GM12892 (cell line): ENCODE results near the gene MED13L.

Source experiments
- POLR2A ChIP-seq: IDR thresholded peaks from 2 replicates; pipeline ENCODE4 v1.6.1; 2011; ENCODE audit warnings: low read depth, low read length, control low read depth
- POLR2AphosphoS5 ChIP-seq: IDR thresholded peaks from 2 replicates; pipeline ENCODE4 v1.6.1; 2011; ENCODE audit warnings: low read depth, low read length, control low read depth
- TAF1 ChIP-seq: IDR thresholded peaks from 2 replicates; pipeline ENCODE4 v1.6.1; 2011; ENCODE audit warnings: low read depth, mild to moderate bottlenecking, control low read depth, low read length, borderline replicate concordance

GRCh38 chr12:116037941-116038837 lies 239.3 kb downstream of the MED13L start:
- TF ChIP-seq POLR2AphosphoS5 (no peak), TAF1 (no peak), POLR2A (no peak)
